ENCODE results near the gene IFI27. TPM values are rescaled to one million over a fixed set of nuclear protein-coding genes. Genes with fewer than 3 reads are reported as not detected.

IFI27 gene
- total RNA-seq, 2 donors from 2014 or later, result 88.4 to 529 TPM

DNA sequence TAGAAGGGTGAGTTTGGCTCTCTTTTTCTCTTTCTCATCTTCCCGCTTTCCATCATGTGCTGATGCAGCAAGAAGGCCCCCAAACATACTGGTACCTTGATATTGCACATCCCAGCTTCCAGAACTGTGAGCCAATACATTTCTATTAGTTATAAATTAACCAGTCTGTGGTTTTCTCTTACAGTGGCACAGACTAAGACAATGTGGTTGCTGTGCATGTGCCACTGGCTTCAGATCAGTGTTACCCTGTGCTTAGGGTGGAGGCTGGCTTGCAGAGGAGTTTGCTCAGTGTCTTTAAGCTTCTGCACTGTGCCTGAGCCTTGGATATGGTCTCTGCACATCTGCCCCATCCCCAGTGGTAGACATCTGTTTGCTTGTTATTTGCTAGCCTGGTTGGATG is 13.3 kb downstream of the IFI27 start:
- Histone ChIP-seq H3K4me3 (no peak overlapping the region), H3K36me3 (no peaks in the 10 kb centered on the region), H3K27me3 (replicated peaks; ENCODE audit: insufficient read depth) (no peaks in the 10 kb centered on the region), H3K27ac (no peak overlapping the region), H3K9me3 (no peaks in the 10 kb centered on the region), H3K4me1 (replicated peaks) (no peaks in the 10 kb centered on the region)
- no peak for DNase-seq (ENCODE audit: low spot score)
- intact Hi-C loops (cut with DNase I), result no loop called here
- 94% methylated on average over 1 of the region's 1 CpG for WGBS
- TF ChIP-seq POLR2AphosphoS5 (IDR thresholded peaks at IDR 0.05), result no peak
- TF ChIP-seq, protein P1, sequence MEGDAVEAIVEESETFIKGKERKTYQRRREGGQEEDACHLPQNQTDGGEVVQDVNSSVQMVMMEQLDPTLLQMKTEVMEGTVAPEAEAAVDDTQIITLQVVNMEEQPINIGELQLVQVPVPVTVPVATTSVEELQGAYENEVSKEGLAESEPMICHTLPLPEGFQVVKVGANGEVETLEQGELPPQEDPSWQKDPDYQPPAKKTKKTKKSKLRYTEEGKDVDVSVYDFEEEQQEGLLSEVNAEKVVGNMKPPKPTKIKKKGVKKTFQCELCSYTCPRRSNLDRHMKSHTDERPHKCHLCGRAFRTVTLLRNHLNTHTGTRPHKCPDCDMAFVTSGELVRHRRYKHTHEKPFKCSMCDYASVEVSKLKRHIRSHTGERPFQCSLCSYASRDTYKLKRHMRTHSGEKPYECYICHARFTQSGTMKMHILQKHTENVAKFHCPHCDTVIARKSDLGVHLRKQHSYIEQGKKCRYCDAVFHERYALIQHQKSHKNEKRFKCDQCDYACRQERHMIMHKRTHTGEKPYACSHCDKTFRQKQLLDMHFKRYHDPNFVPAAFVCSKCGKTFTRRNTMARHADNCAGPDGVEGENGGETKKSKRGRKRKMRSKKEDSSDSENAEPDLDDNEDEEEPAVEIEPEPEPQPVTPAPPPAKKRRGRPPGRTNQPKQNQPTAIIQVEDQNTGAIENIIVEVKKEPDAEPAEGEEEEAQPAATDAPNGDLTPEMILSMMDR (IDR thresholded peaks at IDR 0.05), result no peak
- no peak for TF ChIP-seq POLR2A (IDR thresholded peaks at IDR 0.05)

DNA sequence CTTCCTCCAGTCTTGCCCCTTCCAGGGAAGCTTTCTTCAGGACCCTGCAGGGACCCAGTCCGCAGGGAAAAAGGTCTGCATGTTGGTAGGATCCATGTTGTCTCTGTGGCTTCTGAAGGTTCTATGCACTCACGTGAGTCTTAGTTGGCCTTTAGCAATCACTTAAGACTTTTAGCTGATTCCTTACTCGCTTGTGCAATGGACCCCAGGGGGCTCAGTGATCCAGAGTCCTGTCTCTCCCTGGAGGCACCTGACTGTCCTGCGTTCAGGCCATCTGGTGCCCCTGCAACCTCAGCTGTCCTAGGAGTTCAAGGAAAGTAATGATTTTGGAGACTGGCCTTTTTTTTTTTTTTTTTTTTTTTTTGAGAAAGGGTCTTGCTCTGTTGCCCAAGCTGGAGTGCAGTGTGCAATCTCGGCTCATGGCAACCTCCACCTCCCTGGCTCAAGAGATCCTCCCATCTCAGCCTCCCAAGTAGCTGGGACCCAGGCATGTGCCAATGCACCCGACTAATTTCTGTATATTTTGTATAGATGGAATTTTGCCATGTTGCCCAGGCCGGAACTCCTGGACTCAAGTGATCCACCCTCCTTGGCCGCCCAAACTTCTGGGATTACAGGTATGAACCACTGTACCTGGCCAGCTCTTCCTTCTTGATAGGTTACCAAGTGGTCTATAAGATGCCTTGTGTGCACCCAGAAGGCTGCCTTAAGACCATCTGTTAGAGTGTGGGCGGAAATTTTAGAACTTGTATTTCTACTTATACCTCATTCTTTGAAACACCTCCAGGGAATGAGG is 14.2 kb downstream of the IFI27 start:
- DNase-seq (ENCODE audit: low spot score), result no peak
- Histone ChIP-seq H3K27ac (no peak overlapping the region), H3K36me3 (no peaks in the 10 kb centered on the region), H3K27me3 (replicated peaks; ENCODE audit: insufficient read depth) (no peaks in the 10 kb centered on the region), H3K4me1 (replicated peaks) (no peaks in the 10 kb centered on the region), H3K9me3 (no peaks in the 10 kb centered on the region), H3K4me3 (no peak overlapping the region)
- intact Hi-C loops (cut with DNase I), result loop anchor here (5.0 kb wide), 1 partner anchor 42 kb away; the partner anchor contains the start of genes DDX24 and IFI27L1
- TF ChIP-seq POLR2A (IDR thresholded peaks at IDR 0.05) (no peak), POLR2AphosphoS5 (IDR thresholded peaks at IDR 0.05) (no peak)
- TF ChIP-seq, protein P1 (IDR thresholded peaks at IDR 0.05), result no peak
- 86% methylated on average over 9 of the region's 9 CpGs for WGBS

DNA sequence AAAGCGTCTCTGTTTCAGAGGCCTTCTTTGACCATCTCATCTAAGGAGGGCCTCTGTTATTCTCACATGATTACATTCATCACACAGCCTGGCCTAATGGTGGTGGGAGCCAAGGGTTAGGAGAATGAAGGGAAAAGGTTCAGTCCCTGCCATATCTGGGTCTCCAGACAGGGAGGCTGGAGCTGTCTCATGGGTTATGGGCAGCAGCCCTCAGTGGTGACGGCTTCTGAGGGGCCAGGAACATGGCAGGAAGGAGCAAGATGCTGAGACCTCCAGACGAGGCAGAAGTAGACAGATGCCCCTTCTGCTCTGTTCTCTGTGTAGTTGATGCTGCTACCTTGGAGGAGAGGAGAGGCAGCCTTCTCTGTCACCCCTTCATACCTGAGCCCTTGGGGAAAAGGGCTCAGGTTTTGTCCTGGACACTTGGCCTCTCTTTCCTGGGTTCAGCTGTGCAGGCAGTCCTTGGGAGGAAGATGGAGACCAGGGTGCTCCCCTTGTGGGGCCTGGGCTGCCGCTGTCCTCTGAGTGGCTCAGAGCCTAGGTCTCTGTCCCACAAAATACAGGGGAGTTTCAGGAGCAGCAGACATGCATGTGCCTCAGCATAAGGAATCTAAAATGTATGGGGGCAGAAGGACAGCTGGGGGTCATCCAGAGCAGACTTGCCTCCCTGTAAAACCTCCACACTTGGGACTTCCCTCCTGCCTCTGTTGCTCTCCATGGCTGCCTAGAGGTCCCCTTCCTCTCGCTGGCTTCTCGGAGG is 15.3 kb downstream of the IFI27 start:
- 84% methylated on average over 6 of the region's 6 CpGs for WGBS
- intact Hi-C loops (cut with DNase I), result loop anchor here (5.0 kb wide), 1 partner anchor 44 kb away; the partner anchor contains the start of genes DDX24 and IFI27L1
- H3K9me3 ChIP-seq, result no peaks in the 10 kb centered on the region
- H3K4me1 ChIP-seq (replicated peaks), result no peaks in the 10 kb centered on the region
- TF ChIP-seq POLR2A (IDR thresholded peaks at IDR 0.05) (no peak), POLR2AphosphoS5 (IDR thresholded peaks at IDR 0.05) (no peak)
- TF ChIP-seq, protein P1 (IDR thresholded peaks at IDR 0.05), result no peak
- no peaks in the 10 kb centered on the region for H3K36me3 ChIP-seq
- H3K27ac ChIP-seq, result no peak overlapping the region
- H3K27me3 ChIP-seq (replicated peaks; ENCODE audit: insufficient read depth), result no peaks in the 10 kb centered on the region
- no peak for DNase-seq (ENCODE audit: low spot score)
- no peak overlapping the region for H3K4me3 ChIP-seq

DNA sequence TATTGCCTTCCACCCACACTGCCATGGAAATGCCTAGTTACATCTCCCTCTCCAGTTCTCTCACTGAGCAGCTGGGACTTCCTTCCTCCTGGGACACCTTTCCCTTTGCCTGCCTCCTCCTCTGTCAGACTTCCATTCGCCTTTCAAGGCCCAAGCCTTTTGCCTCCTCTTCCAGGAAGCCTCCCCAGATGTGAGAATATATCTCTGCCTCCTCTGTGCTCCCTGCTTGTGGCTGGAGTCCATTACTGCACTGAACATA is 15.8 kb downstream of the IFI27 start:
- intact Hi-C loops (cut with DNase I), result loop anchor here (5.0 kb wide), 1 partner anchor 44 kb away; the partner anchor contains the start of genes DDX24 and IFI27L1
- H3K9me3 ChIP-seq, result no peaks in the 10 kb centered on the region
- H3K36me3 ChIP-seq, result no peaks in the 10 kb centered on the region
- no peak for TF ChIP-seq POLR2A (IDR thresholded peaks at IDR 0.05)
- TF ChIP-seq POLR2AphosphoS5 (IDR thresholded peaks at IDR 0.05), result no peak
- TF ChIP-seq, protein P1 (IDR thresholded peaks at IDR 0.05), result no peak
- WGBS, result 95% methylated on average over 1 of the region's 1 CpG
- H3K4me1 ChIP-seq (replicated peaks), result no peaks in the 10 kb centered on the region
- no peak overlapping the region for H3K27ac ChIP-seq
- H3K27me3 ChIP-seq (replicated peaks; ENCODE audit: insufficient read depth), result no peaks in the 10 kb centered on the region
- no peak overlapping the region for H3K4me3 ChIP-seq
- no peak for DNase-seq (ENCODE audit: low spot score)

Data from prostate gland (tissue), 2 donors.